Loucy (cell line): ENCODE measurements around the gene GAK.

Source experiments
- H2AFZ ChIP-seq: fragments of 200-600 bp; sonication (generic); 2 replicates; pipeline ENCODE4 v1.6.0; 2016; ENCODE audit warnings: antibody characterized with exemption, mild to moderate bottlenecking, low read length, moderate library complexity
- H3F3A ChIP-seq: fragments of 200-600 bp; 2 replicates; pipeline ENCODE4 v1.6.0; 2016; ENCODE audit warnings: antibody characterized with exemption, low read depth, mild to moderate bottlenecking
- H3K27me3 ChIP-seq: fragments of 200-600 bp; sonication (generic); 2 replicates; pipeline ENCODE4 v1.6.1; 2014; ENCODE audit warnings: low read length, mild to moderate bottlenecking; ENCODE audit not compliant: insufficient read depth, poor library complexity, severe bottlenecking
- H3K36me3 ChIP-seq: fragments of 200-600 bp; sonication (generic); 2 replicates; pipeline ENCODE4 v1.6.1; 2016; ENCODE audit warnings: low read length; ENCODE audit not compliant: insufficient read depth
- H3K4me1 ChIP-seq: fragments of 200-600 bp; sonication (generic); 2 replicates; pipeline ENCODE4 v1.5.1; 2014; ENCODE audit warnings: low read length, mild to moderate bottlenecking; ENCODE audit not compliant: insufficient read depth, poor library complexity, severe bottlenecking
- H3K4me2 ChIP-seq: fragments of 200-600 bp; sonication (generic); 2 replicates; pipeline ENCODE4 v1.6.0; 2014; ENCODE audit warnings: antibody characterized with exemption, low read length, low read depth, mild to moderate bottlenecking; ENCODE audit not compliant: poor library complexity, severe bottlenecking
- H3K4me3 ChIP-seq: fragments of 200-600 bp; sonication (generic); 2 replicates; pipeline ENCODE4 v1.5.1; 2014; ENCODE audit warnings: low read length, mild to moderate bottlenecking, mixed read lengths; ENCODE audit not compliant: poor library complexity, severe bottlenecking
- H3K79me2 ChIP-seq: fragments of 200-600 bp; sonication (generic); 2 replicates; pipeline ENCODE4 v1.6.1; 2014; ENCODE audit warnings: low read length; ENCODE audit not compliant: insufficient read depth
- H3K9ac ChIP-seq: fragments of 200-600 bp; sonication (generic); 2 replicates; pipeline ENCODE4 v1.6.0; 2014; ENCODE audit warnings: mild to moderate bottlenecking, low read depth, low read length, moderate library complexity; ENCODE audit not compliant: poor library complexity, severe bottlenecking
- H3K9me2 ChIP-seq: fragments of 200-600 bp; sonication (generic); replicated peaks from 2 replicates; pipeline ENCODE4 v1.6.1; 2016; ENCODE audit warnings: low read depth, low read length, mixed read lengths
- H3K9me3 ChIP-seq: fragments of 200-600 bp; sonication (generic); 2 replicates; pipeline ENCODE4 v1.6.1; 2014; ENCODE audit warnings: mild to moderate bottlenecking, antibody characterized with exemption, low read length, low read depth; ENCODE audit not compliant: insufficient read depth
- H4K20me1 ChIP-seq: fragments of 200-600 bp; sonication (generic); 2 replicates; pipeline ENCODE4 v1.6.0; 2014; ENCODE audit warnings: antibody characterized with exemption, low read length, mild to moderate bottlenecking; ENCODE audit not compliant: insufficient read depth, poor library complexity, severe bottlenecking
- CTCF ChIP-seq: fragments of 200-600 bp; sonication (generic); conservative IDR thresholded peaks from 2 replicates; pipeline ENCODE4 v1.5.1; 2014; ENCODE audit warnings: mild to moderate bottlenecking, antibody characterized with exemption, low read length
- EZH2phosphoT487 ChIP-seq: fragments of 200-600 bp; IDR thresholded peaks from 2 replicates; pipeline ENCODE4 v1.6.1; 2018; ENCODE audit warnings: antibody characterized with exemption, mild to moderate bottlenecking, moderate library complexity, borderline replicate concordance

GAK gene

GRCh38 chr4:889516-889915 is 42.6 kb downstream of the GAK start:
- Histone ChIP-seq H3K9me3 (no peaks in the 10 kb centered on the region), H4K20me1 (no peaks in the 10 kb centered on the region), H3K9me2 (no peaks in the 10 kb centered on the region), H3K79me2 (no peaks in the 10 kb centered on the region), H3K9ac (no peak overlapping the region), H3K4me1 (no peaks in the 10 kb centered on the region), H2AFZ (no peak overlapping the region), H3K4me3 (no peak overlapping the region), H3K27me3 (no peaks in the 10 kb centered on the region), H3F3A (no peaks in the 10 kb centered on the region), H3K36me3 (peaks cover 46% of the 10 kb centered on the region; the same call in 1 of the 2 replicates), H3K4me2 (no peak overlapping the region)
- TF ChIP-seq CTCF (no peak), EZH2phosphoT487 (no peak)

GRCh38 chr4:888029-888428 is 44.1 kb downstream of the GAK start:
- H3K36me3 ChIP-seq, result peaks cover 48% of the 10 kb centered on the region; the same call in 1 of the 2 replicates
- no peak overlapping the region for H3K9ac ChIP-seq

GRCh38 chr4:887034-887763 is 44.9 kb downstream of the GAK start:
- Histone ChIP-seq H3K27me3 (no peaks in the 10 kb centered on the region), H3K36me3 (peaks cover 44% of the 10 kb centered on the region; the same call in 1 of the 2 replicates), H3K79me2 (no peaks in the 10 kb centered on the region), H3K9ac (no peak overlapping the region), H3K4me1 (no peaks in the 10 kb centered on the region), H3K9me2 (no peaks in the 10 kb centered on the region), H2AFZ (no peak overlapping the region), H4K20me1 (no peaks in the 10 kb centered on the region), H3K4me3 (no peak overlapping the region), H3K9me3 (no peaks in the 10 kb centered on the region), H3F3A (no peaks in the 10 kb centered on the region), H3K4me2 (no peak overlapping the region)
- TF ChIP-seq CTCF (no peak), EZH2phosphoT487 (no peak)

More at GRCh38 chr4:888029-888428, 44.1 kb downstream of the GAK start:
- Histone ChIP-seq H2AFZ (no peak overlapping the region), H4K20me1 (no peaks in the 10 kb centered on the region), H3K4me2 (no peak overlapping the region), H3K9me3 (no peaks in the 10 kb centered on the region), H3K79me2 (no peaks in the 10 kb centered on the region), H3K9me2 (no peaks in the 10 kb centered on the region), H3K27me3 (no peaks in the 10 kb centered on the region), H3K4me1 (no peaks in the 10 kb centered on the region), H3K4me3 (no peak overlapping the region), H3F3A (no peaks in the 10 kb centered on the region)
- TF ChIP-seq EZH2phosphoT487, result no peak
- TF ChIP-seq CTCF, result no peak
